HFF-Myc (cell line): Measurements from ENCODE around the gene FBXL20.
A peak's percentile ranks its signal among the peaks of the same experiment; 100 is the strongest.
"Not testable (repeated sequence)": the region's sequence is repeated elsewhere in the genome, so short reads cannot be mapped to it uniquely, and the experiment has no call there.

Experiments used
- DNase-seq: peaks from one replicate; pipeline ENCODE4 v3.0.0-alpha.2; 2011; ENCODE audit warnings: low read depth; ENCODE audit errors: extremely low read depth
- H3K4me3 ChIP-seq: replicated peaks from 2 replicates; pipeline ENCODE4 v1.5.1; 2011; ENCODE audit warnings: low read depth, mild to moderate bottlenecking, control low read depth, low read length
- TF ChIP-seq, protein P1 (sequence below): IDR thresholded peaks from 2 replicates; pipeline ENCODE4 v1.5.1; 2012; ENCODE audit warnings: mild to moderate bottlenecking, low read depth, low read length, control low read depth; ENCODE audit errors: missing control alignments

FBXL20 gene

DNA sequence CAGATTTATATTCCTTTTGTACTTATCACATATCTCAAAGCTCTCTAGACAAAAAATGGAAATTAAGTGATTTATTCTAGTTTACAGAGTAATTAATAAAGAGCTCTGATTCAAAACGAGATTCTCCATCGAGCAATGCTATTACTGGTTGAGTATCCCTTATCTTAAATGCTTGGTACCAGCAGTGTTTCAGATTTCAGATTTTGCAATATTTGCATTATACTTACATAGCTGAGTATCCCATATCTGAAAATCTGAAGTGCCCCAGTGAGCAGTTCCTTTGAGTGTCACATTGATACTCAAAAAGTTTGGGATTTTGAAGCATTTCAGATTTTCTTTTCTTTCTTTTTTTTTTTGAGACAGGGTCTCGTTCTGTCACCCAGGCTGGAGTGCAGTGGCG, 118.3 kb downstream of the FBXL20 start:
- no peak for DNase-seq
- TF ChIP-seq, protein P1, sequence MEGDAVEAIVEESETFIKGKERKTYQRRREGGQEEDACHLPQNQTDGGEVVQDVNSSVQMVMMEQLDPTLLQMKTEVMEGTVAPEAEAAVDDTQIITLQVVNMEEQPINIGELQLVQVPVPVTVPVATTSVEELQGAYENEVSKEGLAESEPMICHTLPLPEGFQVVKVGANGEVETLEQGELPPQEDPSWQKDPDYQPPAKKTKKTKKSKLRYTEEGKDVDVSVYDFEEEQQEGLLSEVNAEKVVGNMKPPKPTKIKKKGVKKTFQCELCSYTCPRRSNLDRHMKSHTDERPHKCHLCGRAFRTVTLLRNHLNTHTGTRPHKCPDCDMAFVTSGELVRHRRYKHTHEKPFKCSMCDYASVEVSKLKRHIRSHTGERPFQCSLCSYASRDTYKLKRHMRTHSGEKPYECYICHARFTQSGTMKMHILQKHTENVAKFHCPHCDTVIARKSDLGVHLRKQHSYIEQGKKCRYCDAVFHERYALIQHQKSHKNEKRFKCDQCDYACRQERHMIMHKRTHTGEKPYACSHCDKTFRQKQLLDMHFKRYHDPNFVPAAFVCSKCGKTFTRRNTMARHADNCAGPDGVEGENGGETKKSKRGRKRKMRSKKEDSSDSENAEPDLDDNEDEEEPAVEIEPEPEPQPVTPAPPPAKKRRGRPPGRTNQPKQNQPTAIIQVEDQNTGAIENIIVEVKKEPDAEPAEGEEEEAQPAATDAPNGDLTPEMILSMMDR = no peak
- no peak overlapping the region for H3K4me3 ChIP-seq

DNA sequence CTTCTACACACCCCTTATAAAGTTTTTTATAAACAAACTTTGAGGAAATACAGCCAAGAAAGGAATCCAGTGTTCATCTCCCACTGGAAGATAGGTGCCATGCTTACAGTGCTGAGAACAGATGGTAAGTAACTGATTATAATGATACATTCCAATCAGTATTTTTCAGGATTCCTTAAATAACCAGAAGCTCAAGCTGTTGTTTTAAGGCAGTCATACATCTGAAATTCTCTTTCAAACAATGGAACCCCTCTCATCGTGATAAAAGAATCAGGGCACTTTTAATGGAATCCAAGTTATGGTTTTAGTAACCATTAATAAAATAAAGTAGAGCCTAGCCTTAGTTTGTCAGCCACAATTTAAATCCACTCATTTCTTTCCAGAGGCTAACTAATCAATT, 119.6 kb downstream of the FBXL20 start:
- TF ChIP-seq, protein P1 = no peak
- H3K4me3 ChIP-seq = no peak overlapping the region
- no peak for DNase-seq

DNA sequence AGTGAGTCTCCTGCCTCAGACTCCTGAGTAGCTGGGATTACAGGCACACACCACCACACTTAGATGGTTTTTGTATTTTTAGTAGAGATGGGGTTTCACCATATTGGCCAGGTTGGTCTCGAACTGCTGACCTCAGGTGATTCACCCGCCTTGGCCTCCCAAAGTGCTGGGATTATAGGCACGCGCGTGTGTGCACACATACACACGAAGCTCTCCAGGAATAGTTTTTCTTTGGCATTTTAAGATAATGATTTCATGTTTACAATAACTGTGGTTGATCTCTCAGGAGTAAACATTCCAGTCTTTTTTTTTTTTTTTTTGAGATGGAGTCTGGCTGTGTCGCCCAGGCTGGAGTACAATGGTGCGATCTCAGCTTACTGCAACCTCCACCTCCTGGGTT, 123.2 kb downstream of the FBXL20 start:
- not testable (repeated sequence) for DNase-seq, H3K4me3 ChIP-seq

DNA sequence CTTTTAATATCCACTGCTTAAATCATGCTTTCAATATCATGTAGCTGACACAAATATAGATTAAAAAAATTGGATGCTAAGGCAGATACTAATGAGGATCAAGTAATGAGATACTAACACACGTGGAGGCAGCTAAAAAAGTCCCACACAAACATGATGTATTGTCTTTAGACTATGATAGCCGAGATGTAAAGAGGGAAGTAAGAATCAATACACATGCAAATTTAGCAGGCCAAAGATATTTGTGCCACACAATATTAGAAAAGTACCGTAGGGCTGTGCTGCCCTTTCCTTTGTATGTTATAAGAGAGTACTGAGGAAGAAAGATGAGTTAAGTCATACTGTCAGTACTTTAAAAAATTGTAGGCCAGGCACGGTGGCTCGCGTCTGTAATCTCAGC, 124.3 kb downstream of the FBXL20 start:
- TF ChIP-seq, protein P1 = no peak

DNA sequence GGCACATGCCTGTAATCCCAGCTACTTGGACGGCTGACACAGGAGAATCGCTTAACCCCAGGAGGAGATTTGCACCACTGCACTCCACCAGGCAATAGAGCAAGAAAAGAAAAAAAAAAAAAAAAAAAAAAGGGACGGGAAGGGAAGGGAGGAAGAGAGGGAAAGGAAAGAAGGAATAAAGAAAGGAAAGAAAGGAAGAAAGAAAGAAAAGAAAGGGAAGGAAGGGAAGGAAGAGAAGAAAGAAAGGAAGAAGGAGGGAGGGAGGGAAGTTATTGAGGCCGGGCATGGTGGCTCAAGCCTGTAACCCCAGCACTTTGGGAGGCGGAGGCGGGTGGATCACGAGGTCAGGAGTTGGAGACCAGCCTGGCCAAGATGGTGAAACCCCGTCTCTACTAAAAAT, 125.3 kb downstream of the FBXL20 start:
- no peak for DNase-seq
- TF ChIP-seq, protein P1 = no peak
- no peak overlapping the region for H3K4me3 ChIP-seq

More for the DNA sequence above, 124.3 kb downstream of the FBXL20 start:
- DNase-seq = no peak
- no peak overlapping the region for H3K4me3 ChIP-seq

DNA sequence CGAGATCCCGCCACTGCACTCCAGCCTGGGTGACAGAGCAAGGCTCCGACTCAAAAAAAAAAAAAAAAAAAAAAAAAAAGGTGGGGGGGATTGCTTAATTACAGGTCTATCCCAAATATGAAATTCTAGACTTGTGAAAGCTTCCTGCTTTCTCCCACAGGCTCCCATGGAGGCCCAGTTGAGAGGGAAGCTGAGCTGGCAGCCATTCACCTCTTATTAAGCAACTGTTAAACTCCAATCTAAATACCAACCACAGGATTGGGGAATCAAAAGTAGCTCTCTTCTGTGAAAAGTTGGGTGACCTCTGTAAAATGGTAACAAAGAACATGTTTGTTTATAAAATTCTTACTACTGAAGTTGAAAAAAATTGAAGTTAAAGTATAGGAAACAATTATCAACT, 129.9 kb downstream of the FBXL20 start:
- TF ChIP-seq, protein P1 = no peak
- H3K4me3 ChIP-seq = no peak overlapping the region
- DNase-seq = no peak

DNA sequence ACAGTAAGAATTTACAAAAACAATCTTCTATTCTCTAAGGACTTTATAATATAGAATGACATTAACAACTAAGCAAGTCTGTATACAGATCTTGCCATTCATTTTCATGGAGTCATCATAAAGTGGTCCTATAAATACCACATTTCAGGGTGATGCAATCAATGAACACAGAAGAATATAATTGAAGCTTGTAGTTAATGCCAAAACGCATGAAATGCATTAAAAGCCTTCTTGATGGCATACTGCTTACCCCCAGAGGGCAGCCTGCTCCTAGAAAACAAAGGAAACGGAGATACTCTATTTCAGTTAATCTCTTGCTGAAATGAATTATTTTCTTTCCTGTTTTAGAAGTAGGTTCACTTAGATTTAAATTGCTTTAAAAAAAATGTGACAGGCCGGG, 130.5 kb downstream of the FBXL20 start:
- TF ChIP-seq, protein P1 = peak; percentile 54
- no peak overlapping the region for H3K4me3 ChIP-seq
- DNase-seq = peak; percentile 6
